SW 1271 (cell line): ENCODE data around the gene KAT2B.
A peak's percentile ranks its signal among the peaks of the same experiment; 100 is the strongest.
"Not testable (repeated sequence)": the region's sequence is repeated elsewhere in the genome, so short reads cannot be mapped to it uniquely, and the experiment has no call there.

ENCODE experiments used
- DNase-seq, 2 experiments: peaks; one replicate each; lab custom pipeline; 2025; lab: John Stamatoyannopoulos, UW

KAT2B gene

DNA sequence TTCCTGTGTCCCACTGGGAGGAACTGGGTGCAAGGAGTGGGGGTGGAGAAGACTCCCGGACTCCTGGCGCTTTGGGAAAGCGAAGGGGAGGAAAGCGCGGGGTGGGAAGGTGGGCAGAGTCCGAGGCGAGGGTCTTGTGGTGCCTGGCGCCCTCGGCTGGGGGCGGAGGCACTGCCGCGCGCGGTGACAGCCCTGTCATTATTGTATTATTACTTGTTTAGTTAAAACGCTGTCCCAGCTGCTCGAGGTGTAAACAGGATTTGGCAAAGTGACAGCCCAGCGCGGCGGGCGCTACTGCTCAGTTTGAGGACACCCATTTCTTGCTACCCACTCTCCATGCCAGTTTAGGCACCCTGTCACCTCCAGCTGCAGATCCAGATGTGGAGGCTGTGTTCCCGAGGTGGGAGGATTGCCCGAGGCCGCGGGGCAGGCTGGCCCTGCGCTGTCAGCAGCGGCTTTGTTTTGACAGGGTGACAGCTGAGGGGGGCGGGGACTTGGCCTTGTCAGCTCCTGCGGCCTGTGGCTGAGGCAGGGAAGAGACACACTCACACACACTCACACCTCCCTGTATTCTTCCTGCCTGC is 1.0 kb downstream of the KAT2B start:
- DNase-seq: peak; percentile 49 to 77

DNA sequence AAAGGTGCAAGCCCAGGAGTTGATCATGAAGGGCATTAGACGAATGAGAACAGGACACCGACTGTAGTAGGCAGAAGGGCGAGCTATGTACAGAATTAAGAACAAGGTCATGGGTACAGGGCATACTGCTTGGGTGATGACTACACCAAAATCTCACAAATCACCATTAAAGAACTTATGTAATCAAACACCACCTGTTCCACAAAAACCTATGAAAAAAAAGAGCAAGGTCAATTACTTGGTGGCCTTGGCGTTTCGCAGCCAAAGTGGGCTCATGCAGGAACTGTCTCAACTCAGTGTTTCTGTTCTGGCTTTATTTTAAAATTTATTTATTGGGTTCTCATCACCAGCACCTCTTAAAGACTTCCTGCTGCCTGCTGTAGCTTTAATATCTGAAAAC is 2.1 kb downstream of the KAT2B start:
- DNase-seq: no peak

- no peak for DNase-seq
Observed at GRCh38 chr3:20043396-20043795, 3.1 kb downstream of the KAT2B start.

DNA sequence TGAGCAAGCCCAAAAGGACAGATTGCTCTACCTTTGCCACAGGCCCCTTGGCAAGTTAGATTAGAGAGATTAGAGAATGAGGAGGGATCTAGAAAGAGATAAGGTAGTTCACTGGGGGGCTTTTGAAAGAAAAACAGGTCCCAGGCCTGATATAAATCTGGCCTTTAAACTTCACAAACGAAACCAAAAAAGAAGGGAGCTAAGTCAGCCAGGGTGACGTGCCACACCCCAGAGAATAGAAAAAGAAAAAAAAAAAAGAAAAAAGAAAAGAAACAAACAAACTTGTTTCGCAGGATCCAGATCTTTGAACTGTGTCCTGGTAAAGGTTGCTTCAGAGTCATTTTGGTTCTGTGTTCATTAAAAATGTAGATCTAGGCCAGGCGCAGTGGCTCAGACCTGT is 3.6 kb downstream of the KAT2B start:
- no peak for DNase-seq

- not testable (repeated sequence) for DNase-seq
Observed at GRCh38 chr3:20045141-20045540, 4.9 kb downstream of the KAT2B start.

- DNase-seq: no peak
Observed at GRCh38 chr3:20046556-20046955, 6.3 kb downstream of the KAT2B start.

- no peak for DNase-seq
Observed at GRCh38 chr3:20047341-20047779, 7.1 kb downstream of the KAT2B start.

DNA sequence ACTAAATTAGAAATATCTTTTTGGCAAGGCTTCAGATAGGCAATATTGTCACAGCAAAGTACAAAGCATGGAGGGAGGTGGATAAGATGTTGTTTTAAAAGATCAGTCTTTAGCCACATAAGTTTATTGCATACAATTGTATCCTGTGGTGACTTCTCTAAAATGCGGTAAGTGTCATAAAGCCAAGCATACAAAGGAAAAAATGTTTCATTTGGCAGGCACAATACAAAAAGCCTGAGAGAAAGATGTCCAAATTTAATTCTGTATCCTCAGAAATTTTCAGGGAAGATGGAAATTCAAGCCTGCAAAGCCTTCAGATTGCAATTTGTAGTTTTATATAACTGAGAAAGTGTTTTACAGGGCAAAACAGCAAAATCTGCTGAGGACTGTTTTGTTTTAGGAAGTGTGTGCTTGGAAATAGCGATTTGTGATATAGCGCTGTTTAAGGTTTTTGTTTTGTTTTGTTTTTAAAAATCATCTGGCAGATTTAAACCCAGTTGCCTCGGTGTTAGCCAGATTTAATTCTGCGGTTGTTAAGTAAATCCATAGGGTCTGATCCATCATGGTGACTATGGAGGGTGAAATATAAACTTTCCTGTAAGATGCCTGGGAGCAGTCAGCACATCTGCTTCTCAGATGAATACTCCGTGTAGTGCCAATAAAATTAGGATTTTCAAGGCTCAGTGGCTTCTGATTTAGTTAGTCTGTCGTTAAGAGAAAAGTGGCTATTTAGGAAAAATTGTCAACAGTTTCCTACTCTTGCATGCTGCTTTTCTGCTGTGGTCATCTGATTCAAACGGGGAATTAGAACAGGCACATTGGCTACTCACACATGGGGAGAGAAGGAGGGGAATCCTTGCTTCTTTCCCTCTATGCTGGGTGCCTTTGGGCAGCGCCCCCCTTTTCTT is 8.0 kb downstream of the KAT2B start:
- no peak for DNase-seq

DNA sequence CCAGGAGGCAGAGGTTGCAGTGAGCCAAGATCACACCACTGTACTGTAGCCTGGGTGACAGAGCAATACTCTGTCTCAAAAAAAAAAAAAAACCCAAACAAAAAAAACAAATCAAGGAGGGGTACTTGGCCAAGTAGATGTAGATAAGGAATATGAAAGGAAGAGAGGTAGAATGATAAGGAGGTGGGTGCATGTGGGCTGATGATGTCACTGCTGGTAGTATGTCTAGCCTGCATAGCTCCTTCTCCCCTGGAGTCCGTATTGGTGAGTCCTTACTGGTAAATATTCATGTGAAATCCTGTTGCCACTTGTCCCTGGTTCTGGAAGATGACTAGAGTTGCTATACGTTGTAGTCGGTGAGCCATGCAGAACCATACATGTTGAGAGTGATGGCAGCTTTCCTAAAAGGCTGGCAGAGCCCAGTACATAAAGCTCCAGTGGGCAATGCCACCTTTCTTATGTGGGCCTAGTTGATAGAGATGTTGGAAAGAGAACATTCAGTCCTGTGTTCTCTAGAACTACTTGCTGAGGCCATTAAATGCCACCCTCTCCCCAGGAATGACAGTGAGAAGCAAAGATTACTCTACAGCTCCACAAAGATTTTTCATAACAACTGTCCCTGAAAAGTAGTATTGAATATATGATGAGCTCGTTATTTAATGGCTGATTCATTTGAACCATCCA is 11.0 kb downstream of the KAT2B start:
- no peak for DNase-seq

- no peak for DNase-seq
Observed at GRCh38 chr3:20052851-20053250, 12.6 kb downstream of the KAT2B start.

DNA sequence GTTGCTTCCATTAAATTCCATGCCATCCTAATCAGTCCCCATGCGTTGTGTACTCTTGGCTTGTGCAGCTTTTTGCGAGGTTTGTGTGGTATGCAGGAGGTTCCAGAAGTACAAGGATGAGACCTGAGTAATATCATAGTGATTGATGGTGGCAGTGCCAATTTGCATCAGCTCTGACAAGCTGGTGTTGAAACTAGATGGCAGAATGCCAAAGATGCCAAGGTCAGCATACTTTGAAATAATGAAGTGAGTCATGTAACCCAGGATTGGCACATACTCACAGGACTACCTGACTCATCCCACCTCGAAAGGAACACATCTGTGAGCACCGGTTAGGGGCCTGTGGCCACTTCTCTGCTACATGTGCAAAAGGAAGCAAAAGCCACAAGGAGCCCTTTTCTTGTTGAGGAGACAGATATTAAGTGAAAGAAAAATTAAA is 14.3 kb downstream of the KAT2B start:
- peak; percentile 90 to 95 for DNase-seq

DNA sequence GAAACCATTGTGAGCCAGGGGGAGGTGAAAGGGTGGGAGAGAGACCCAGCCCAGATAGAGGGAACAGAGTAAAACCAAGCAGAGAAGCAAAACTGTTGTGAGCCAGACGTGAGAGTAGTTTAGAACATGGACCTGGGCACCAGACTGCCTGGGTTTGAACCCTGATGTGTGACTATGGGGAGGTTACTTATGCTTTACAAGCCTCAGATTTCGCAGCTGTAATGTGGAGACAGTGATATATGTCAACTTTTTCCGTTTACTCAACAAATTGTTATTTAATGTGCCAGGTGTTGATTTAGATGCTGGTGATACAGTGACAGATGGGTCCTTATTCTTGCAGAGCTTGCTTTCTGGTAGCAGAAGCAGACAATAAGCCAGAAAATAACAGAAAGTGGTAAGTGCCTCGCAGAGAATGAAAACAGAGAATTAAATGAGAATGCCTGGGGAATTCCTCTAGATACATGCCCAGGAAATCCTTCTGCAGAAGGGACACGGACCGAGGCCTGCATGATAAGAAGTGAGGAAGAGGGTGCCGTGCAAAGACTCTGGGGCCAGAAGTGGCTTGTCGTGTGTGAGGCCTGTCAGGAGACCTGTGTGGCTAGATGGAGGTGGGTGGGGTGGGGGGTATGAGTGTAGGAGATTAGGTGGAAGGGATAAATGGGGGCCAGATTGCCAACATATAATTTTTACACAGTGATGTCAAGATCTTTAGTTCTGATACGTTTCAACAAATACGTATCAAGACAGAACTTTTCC is 15.0 kb downstream of the KAT2B start:
- DNase-seq: no peak

DNA sequence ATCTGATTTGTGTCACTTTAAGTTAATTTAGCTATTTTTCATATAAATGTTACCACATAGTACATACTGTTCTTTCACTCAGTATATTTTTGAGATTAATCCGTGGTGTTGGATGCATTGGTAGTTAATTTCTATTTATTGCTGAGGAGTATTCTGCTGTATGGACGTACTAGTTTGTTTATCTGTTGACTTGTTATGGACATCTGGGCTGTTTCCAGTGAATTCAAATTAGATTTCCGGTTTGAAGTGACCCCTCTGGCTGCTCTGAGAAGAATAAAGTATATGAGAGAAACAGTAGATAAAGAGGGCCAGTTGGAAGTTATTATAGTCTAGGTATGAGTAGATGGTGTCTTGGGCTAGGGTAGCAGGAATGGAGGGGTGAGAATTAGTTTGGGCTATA is 15.6 kb downstream of the KAT2B start:
- no peak for DNase-seq

- peak; percentile 23 to 53 for DNase-seq
Observed at GRCh38 chr3:20056725-20057611, 16.7 kb downstream of the KAT2B start.

DNA sequence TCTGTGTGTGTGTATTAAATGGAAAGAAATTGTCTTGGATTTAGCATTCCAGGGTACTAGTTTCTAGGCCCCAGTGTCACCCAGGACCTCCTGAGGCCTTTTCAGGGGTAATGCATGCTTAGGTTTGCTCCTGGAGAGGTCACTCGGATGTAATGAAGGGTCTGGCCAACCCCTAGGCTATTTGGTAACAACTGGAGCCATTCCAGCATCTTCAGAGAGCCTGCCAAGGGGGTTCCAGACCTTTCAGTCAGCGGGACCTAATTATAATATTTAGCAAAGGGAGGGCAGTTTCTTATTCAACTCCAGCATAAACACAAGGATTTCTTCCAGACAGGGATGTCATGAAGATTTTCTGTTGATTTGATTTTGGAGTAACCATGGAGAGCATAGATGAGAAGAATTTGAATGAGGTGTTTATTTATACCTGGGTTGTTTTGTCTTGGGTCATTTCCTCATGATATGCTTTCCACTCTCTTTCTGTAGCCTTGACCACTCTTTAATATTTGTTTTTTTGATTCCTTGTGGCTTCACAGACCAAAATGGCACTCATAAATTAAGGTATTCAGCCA is 17.4 kb downstream of the KAT2B start:
- no peak for DNase-seq

DNA sequence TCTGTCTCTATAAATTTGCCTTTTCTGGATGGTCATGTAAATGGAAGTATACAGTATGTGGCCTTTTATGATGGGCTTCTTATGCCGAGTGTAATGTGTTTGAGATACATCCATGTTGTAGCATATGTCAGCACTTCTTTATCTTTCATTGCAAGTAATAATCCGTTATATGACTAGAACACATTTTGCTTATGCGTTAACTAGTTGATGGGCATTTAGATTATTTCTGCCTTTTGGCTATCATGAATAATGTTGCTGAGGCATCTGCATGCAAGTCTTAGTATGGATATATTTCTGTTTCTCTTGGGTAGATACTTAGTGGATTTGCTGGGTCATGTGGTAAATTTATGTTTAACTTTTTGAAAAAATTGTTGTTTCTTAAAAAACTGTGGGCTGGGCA is 19.7 kb downstream of the KAT2B start:
- no peak for DNase-seq

DNA sequence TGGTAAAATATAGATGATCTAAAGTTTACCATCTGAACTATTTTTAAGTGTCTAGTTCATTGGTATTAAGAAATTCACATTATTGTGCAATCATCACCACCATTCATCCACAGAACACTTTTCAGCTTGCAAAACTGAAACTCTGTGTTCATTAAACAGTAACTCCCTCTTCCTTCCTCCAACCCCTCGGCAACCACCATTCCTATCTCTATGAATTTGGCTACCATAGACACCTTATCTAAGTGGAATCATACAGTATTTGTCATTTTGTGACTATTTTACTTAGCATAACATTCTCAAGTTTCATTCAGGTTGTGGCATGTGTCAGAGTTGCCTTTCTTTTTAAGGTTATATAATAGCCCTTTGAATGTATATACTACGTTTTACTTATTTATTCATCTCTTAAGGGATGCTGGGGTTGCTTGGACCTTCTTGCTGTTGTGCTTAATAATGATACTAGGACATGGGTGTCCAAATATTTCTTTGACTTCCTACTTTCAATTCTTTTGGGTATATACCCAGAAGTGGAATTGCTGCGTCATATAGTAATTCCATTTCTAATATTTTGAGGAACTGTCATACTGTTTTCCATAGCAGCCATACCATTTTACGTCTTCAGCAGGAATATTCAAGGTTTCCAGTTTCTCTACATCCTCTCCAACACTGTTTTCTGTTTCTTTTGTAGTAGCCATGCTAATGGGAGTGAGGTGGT is 20.9 kb downstream of the KAT2B start:
- DNase-seq: peak in 1 of 2 experiments; percentile 22

- no peak for DNase-seq
Observed at GRCh38 chr3:20062996-20063395, 22.8 kb downstream of the KAT2B start.

DNA sequence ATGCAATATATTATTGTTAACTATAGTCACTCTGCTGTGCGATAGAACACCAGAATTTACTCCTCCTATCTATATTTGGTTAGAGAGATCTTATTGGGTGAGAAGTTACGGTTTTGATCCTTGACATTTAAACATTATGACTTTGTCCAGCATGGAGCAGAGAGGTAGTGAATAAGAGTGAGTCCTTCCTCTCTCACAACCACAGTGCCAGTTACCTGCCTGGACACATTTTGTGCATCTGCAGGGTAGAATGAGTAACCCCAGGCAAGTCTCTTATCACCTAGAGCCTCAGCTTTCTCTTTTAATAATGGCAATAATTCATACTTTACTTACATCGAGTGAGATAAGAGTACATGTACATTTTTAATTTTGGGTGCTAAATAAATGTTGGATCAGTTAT is 24.1 kb downstream of the KAT2B start:
- no peak for DNase-seq
